GM23248 (cell line): ENCODE results near the gene EEA1.

Experiments used
- EZH2 ChIP-seq: fragments of 200-600 bp; sonication (generic); IDR thresholded peaks from 2 replicates; pipeline ENCODE4 v1.6.1; 2018; ENCODE audit warnings: antibody characterized with exemption, mild to moderate bottlenecking; ENCODE audit not compliant: insufficient read depth, poor library complexity, severe bottlenecking
- EZH2phosphoT487 ChIP-seq: fragments of 200-600 bp; sonication (generic); IDR thresholded peaks from 2 replicates; pipeline ENCODE4 v1.6.1; 2018; ENCODE audit warnings: antibody characterized with exemption, moderate library complexity, mild to moderate bottlenecking, low read depth; ENCODE audit not compliant: insufficient read depth

GRCh38 chr12:92859650-92860386 lies 69.3 kb downstream of the EEA1 start:
- TF ChIP-seq EZH2phosphoT487 (no peak), EZH2 (no peak)
